ENCODE measurements around the gene CBFB. TPM values are rescaled to one million over a fixed set of nuclear protein-coding genes. Genes with fewer than 3 reads are reported as not detected.
A peak's percentile ranks its signal among the peaks of the same experiment; 100 is the strongest.

CBFB gene
- polyA plus RNA-seq, 1 donor (not counting 4 experiments of a cell fraction or from before 2014, with no cell fraction given), result 39.7 TPM

DNA sequence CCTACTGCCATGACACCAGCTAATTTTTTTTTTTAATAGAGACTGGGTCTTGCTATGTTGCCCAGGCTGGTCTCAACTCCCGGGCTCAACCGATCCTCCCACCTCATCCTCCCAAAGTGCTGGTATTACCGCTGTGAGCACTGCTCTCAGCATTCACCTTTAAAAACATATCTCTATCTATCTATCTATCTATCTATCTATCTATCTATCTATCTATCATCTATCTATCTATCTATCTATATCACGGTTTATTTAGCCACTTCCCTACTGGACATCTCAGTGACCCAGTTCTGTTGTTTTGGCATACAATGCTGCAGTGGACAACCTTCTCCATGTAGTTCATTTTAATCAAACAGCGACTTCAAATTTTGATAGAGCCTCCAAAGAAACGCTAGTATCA lies 79.5 kb downstream of the CBFB start:
- H3K4me2 ChIP-seq (ENCODE audit: control insufficient read depth, extremely low read depth, insufficient read depth, low read depth, low read length), result no peak overlapping the region
- DNase-seq (ENCODE audit: low read depth, low spot score) (no peak), FAIRE-seq (no peak)
- no peak overlapping the region for H3K27ac ChIP-seq (ENCODE audit: control insufficient read depth, insufficient read depth, low read length)
- H3K36me3 ChIP-seq (ENCODE audit: control insufficient read depth in 2 of 2, extremely low read depth in 1 of 2, insufficient read depth in 2 of 2, low read length in 2 of 2), result no peaks in the 10 kb centered on the region
- peaks cover 2% of the 10 kb centered on the region for H3K9me1 ChIP-seq (ENCODE audit: control insufficient read depth, extremely low read depth, insufficient read depth, low read length)
- H3K9ac ChIP-seq (ENCODE audit: control insufficient read depth, extremely low read depth, insufficient read depth, low read length), result no peak overlapping the region
- H2AFZ ChIP-seq (ENCODE audit: control insufficient read depth, low read length), result no peak overlapping the region
- peaks cover 33% of the 10 kb centered on the region for H3K4me1 ChIP-seq (ENCODE audit: control insufficient read depth, extremely low read depth, insufficient read depth, low read length)
- no peaks in the 10 kb centered on the region for H3K27me3 ChIP-seq (ENCODE audit: control insufficient read depth, extremely low read depth, insufficient read depth, low read length)
- H4K20me1 ChIP-seq (ENCODE audit: control insufficient read depth, extremely low read depth, insufficient read depth, low read length), result no peaks in the 10 kb centered on the region
- H3K4me3 ChIP-seq (ENCODE audit: control insufficient read depth in 2 of 3, extremely low read depth in 1 of 3, insufficient read depth in 2 of 3, low read depth in 1 of 3, low read length in 3 of 3), result no peak overlapping the region
- dilution Hi-C loops (cut with MboI; ENCODE audit: extremely low pct_ligation_motif_present, low sequenced_read_pairs), result no loop called here
- H3K79me2 ChIP-seq (ENCODE audit: control insufficient read depth, insufficient read depth, low read length), result peaks cover 34% of the 10 kb centered on the region
- no peaks in the 10 kb centered on the region for H3K9me3 ChIP-seq (ENCODE audit: control insufficient read depth, low read depth, low read length)
- TF ChIP-seq EZH2 (IDR thresholded peaks at IDR 0.05; ENCODE audit: low read length), result no peak
- TF ChIP-seq, protein P1, sequence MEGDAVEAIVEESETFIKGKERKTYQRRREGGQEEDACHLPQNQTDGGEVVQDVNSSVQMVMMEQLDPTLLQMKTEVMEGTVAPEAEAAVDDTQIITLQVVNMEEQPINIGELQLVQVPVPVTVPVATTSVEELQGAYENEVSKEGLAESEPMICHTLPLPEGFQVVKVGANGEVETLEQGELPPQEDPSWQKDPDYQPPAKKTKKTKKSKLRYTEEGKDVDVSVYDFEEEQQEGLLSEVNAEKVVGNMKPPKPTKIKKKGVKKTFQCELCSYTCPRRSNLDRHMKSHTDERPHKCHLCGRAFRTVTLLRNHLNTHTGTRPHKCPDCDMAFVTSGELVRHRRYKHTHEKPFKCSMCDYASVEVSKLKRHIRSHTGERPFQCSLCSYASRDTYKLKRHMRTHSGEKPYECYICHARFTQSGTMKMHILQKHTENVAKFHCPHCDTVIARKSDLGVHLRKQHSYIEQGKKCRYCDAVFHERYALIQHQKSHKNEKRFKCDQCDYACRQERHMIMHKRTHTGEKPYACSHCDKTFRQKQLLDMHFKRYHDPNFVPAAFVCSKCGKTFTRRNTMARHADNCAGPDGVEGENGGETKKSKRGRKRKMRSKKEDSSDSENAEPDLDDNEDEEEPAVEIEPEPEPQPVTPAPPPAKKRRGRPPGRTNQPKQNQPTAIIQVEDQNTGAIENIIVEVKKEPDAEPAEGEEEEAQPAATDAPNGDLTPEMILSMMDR (optimal IDR thresholded peaks at IDR 0.05 in 1 of 3, IDR thresholded peaks at IDR 0.05 in 1 of 3, conservative IDR thresholded peaks at IDR 0.05 in 1 of 3; ENCODE audit: extremely low read depth in 1 of 3, insufficient read depth in 2 of 3, low read length in 3 of 3), result no peak

DNA sequence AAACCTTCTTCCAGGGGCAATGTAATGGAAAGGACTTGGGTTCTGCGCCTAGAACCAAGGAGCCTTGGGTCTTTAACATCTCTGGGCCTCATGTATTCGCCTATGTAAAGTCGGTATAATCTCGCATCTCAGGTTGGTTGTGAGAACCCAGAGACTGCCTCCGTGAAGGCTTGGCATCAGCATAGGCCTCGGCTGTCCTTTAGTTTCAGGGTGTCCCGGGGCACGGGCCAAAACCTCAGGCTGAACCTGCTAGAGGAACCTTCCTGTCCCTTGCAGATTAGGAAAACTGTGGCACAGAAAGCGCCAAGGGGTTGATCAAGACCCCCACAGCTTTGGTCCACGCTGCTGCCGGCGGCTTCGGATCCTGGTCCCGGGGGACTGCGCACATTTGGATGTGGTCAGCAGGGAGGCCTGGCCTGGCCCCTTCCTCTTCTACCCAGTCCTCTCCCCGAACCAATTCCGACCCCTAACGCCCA lies 80.0 kb downstream of the CBFB start:
- Histone ChIP-seq H3K79me2 (ENCODE audit: control insufficient read depth, insufficient read depth, low read length) (peaks cover 37% of the 10 kb centered on the region), H3K27ac (ENCODE audit: control insufficient read depth, insufficient read depth, low read length) (no peak overlapping the region), H3K36me3 (ENCODE audit: control insufficient read depth in 2 of 2, extremely low read depth in 1 of 2, insufficient read depth in 2 of 2, low read length in 2 of 2) (no peaks in the 10 kb centered on the region), H3K4me3 (ENCODE audit: control insufficient read depth in 2 of 3, extremely low read depth in 1 of 3, insufficient read depth in 2 of 3, low read depth in 1 of 3, low read length in 3 of 3) (peak overlapping the region in 1 of 3 experiments; percentile 87), H3K9me3 (ENCODE audit: control insufficient read depth, low read depth, low read length) (no peaks in the 10 kb centered on the region), H2AFZ (ENCODE audit: control insufficient read depth, low read length) (peak overlapping the region; percentile 100), H3K9me1 (ENCODE audit: control insufficient read depth, extremely low read depth, insufficient read depth, low read length) (peaks cover 2% of the 10 kb centered on the region), H3K4me2 (ENCODE audit: control insufficient read depth, extremely low read depth, insufficient read depth, low read depth, low read length) (peak overlapping the region; percentile 97), H3K9ac (ENCODE audit: control insufficient read depth, extremely low read depth, insufficient read depth, low read length) (peak overlapping the region; percentile 70), H3K4me1 (ENCODE audit: control insufficient read depth, extremely low read depth, insufficient read depth, low read length) (peaks cover 33% of the 10 kb centered on the region), H3K27me3 (ENCODE audit: control insufficient read depth, extremely low read depth, insufficient read depth, low read length) (no peaks in the 10 kb centered on the region), H4K20me1 (ENCODE audit: control insufficient read depth, extremely low read depth, insufficient read depth, low read length) (no peaks in the 10 kb centered on the region)
- FAIRE-seq (no peak), DNase-seq (ENCODE audit: low read depth, low spot score) (no peak)
- dilution Hi-C loops (cut with MboI; ENCODE audit: extremely low pct_ligation_motif_present, low sequenced_read_pairs), result no loop called here
- TF ChIP-seq, protein P1 (optimal IDR thresholded peaks at IDR 0.05 in 1 of 3, IDR thresholded peaks at IDR 0.05 in 1 of 3, conservative IDR thresholded peaks at IDR 0.05 in 1 of 3; ENCODE audit: extremely low read depth in 1 of 3, insufficient read depth in 2 of 3, low read length in 3 of 3), result no peak
- no peak for TF ChIP-seq EZH2 (IDR thresholded peaks at IDR 0.05; ENCODE audit: low read length)
